Natural killer cell (primary cell): ENCODE results near the gene RASGEF1B. TPM values are rescaled to one million over a fixed set of nuclear protein-coding genes. Genes with fewer than 3 reads are reported as not detected.

Experiments used
- ATAC-seq, 3 donors: fragments of 150-1000 bp in 2 of 3; fragments of 200-7000 bp in 1 of 3; cut with Tn5 transposase; 1 replicate in 1 of 3; 2 replicates in 2 of 3; pipeline ENCODE4 v1.10.0; 2021; ENCODE audit warnings: mild to moderate bottlenecking in 2 of 3, moderate library complexity in 2 of 3
- DNase-seq, 2 donors: peaks; one replicate each; pipeline versions ENCODE4 v3.0.0 to v3.0.0-alpha.2; 2013 to 2021; ENCODE audit warnings: mixed read lengths in 1 of 2
- H3K27ac ChIP-seq: one replicate; pipeline ENCODE4 v1.5.1; 2013; ENCODE audit warnings: mild to moderate bottlenecking, low read length
- H3K27me3 ChIP-seq: one replicate; pipeline ENCODE4 v1.6.1; 2013; ENCODE audit warnings: low read length; ENCODE audit not compliant: control insufficient read depth, insufficient read depth
- H3K36me3 ChIP-seq: one replicate; pipeline ENCODE4 v1.6.1; 2013; ENCODE audit warnings: low read length; ENCODE audit not compliant: control insufficient read depth, insufficient read depth
- H3K4me1 ChIP-seq: one replicate; pipeline ENCODE4 v1.6.1; 2013; ENCODE audit warnings: low read length; ENCODE audit not compliant: control insufficient read depth, insufficient read depth
- H3K4me3 ChIP-seq: one replicate; pipeline ENCODE4 v1.5.1; 2013; ENCODE audit warnings: low read length
- H3K9me3 ChIP-seq: one replicate; pipeline ENCODE4 v1.6.1; 2013; ENCODE audit warnings: low read length; ENCODE audit not compliant: control insufficient read depth, insufficient read depth
- H3K27ac Mint-ChIP-seq, 2 donors: one replicate each; pipeline ENCODE4 v1.8.0; 2022; ENCODE audit warnings: mild to moderate bottlenecking in 2 of 2, mixed read lengths in 2 of 2, moderate library complexity in 1 of 2
- H3K27me3 Mint-ChIP-seq, 2 donors: one replicate each; pipeline ENCODE4 v1.8.0; 2022; ENCODE audit warnings: low read depth in 2 of 2, mixed read lengths in 2 of 2
- H3K36me3 Mint-ChIP-seq: one replicate; pipeline ENCODE4 v1.8.0; 2022; ENCODE audit warnings: mixed read lengths
- H3K4me1 Mint-ChIP-seq, 2 donors: one replicate each; pipeline ENCODE4 v1.8.0; 2022; ENCODE audit warnings: mixed read lengths in 2 of 2
- H3K4me3 Mint-ChIP-seq: one replicate; pipeline ENCODE4 v1.8.0; 2022; ENCODE audit warnings: mild to moderate bottlenecking, moderate library complexity, mixed read lengths
- H3K9me3 Mint-ChIP-seq, 2 donors: one replicate each; pipeline ENCODE4 v1.8.0; 2022; ENCODE audit warnings: mixed read lengths in 2 of 2
- CTCF ChIP-seq: fragments of 200-600 bp; IDR thresholded peaks from one replicate; pipeline ENCODE4 v1.8.0; 2022; ENCODE audit warnings: antibody characterized with exemption
- WGBS: methylation state at CpG from one replicate; pipeline ENCODE4 v1.1.7; 2013; ENCODE audit warnings: missing lambda C conversion rate; ENCODE audit not compliant: insufficient coverage; 5-methylcytosine and 5-hydroxymethylcytosine counted together
- intact Hi-C: fragments of 100-400 bp; cut with micrococcal nuclease; formaldehyde crosslinking; loops from one replicate; pipeline ENCODE4 v1.14.2; 2022
- total RNA-seq, 4 donors: library from RNA; stranded (reverse); fragments of 120-200 nt in 1 of 4; gene quantifications; one replicate each; pipeline versions ENCODE4 v1.2.3 to v1.2.4, GENCODE V29; 2013 to 2022

Gene RASGEF1B
- total RNA-seq, 3 donors from 2014 or later (not counting 1 experiment from before 2014, with no cell fraction given) = 42.9 to 106 (median 90.8) TPM

GRCh38 chr4:81509191-81509590 lies 37.5 kb upstream of the RASGEF1B start:
- Histone ChIP-seq H3K4me3 (no peak overlapping the region), H3K4me1 (peaks cover 36% of the 10 kb centered on the region), H3K36me3 (no peaks in the 10 kb centered on the region), H3K27ac (no peak overlapping the region), H3K9me3 (no peaks in the 10 kb centered on the region), H3K27me3 (no peaks in the 10 kb centered on the region)
- H3K27ac Mint-ChIP-seq = peak overlapping the region; percentile 73 to 77
- intact Hi-C loops = loop anchor here (2.0 kb wide), 1 partner anchor 36 kb away; no protein-coding TSS in a partner anchor
- H3K4me3 Mint-ChIP-seq = peak overlapping the region; percentile 65
- no peaks in the 10 kb centered on the region for H3K27me3 Mint-ChIP-seq
- 46% methylated on average over 3 of the region's 3 CpGs for WGBS
- no peak for ATAC-seq
- no peak for TF ChIP-seq CTCF
- no peaks in the 10 kb centered on the region for H3K36me3 Mint-ChIP-seq
- no peak for DNase-seq
- H3K4me1 Mint-ChIP-seq = peaks cover 44 to 52% of the 10 kb centered on the region in 2 donors
- H3K9me3 Mint-ChIP-seq = no peaks in the 10 kb centered on the region

- Mint-ChIP-seq H3K27ac (peak overlapping the region; percentile 73 to 77), H3K27me3 (no peaks in the 10 kb centered on the region), H3K4me3 (peak overlapping the region; percentile 65), H3K9me3 (no peaks in the 10 kb centered on the region), H3K4me1 (peaks cover 48 to 52% of the 10 kb centered on the region in 2 donors), H3K36me3 (no peaks in the 10 kb centered on the region)
- H3K4me3 ChIP-seq = no peak overlapping the region
- DNase-seq (no peak), ATAC-seq (peak in 2 of 3 donors; percentile 23 to 25)
- no peaks in the 10 kb centered on the region for H3K9me3 ChIP-seq
- no peak for TF ChIP-seq CTCF
- H3K27me3 ChIP-seq = no peaks in the 10 kb centered on the region
- 56% methylated on average over 1 of the region's 2 CpGs for WGBS
- H3K36me3 ChIP-seq = no peaks in the 10 kb centered on the region
- intact Hi-C loops = loop anchor here (2.0 kb wide), 1 partner anchor 36 kb away; no protein-coding TSS in a partner anchor
- H3K4me1 ChIP-seq = peaks cover 36% of the 10 kb centered on the region
- no peak overlapping the region for H3K27ac ChIP-seq
Measured at GRCh38 chr4:81508411-81509185, 36.9 kb upstream of the RASGEF1B start.

- Histone ChIP-seq H3K4me1 (peaks cover 33% of the 10 kb centered on the region), H3K36me3 (no peaks in the 10 kb centered on the region), H3K9me3 (no peaks in the 10 kb centered on the region), H3K27me3 (no peaks in the 10 kb centered on the region), H3K4me3 (no peak overlapping the region), H3K27ac (no peak overlapping the region)
- peak overlapping the region; percentile 73 to 77 for H3K27ac Mint-ChIP-seq
- 100% methylated on average over 1 of the region's 1 CpG for WGBS
- no peaks in the 10 kb centered on the region for H3K27me3 Mint-ChIP-seq
- TF ChIP-seq CTCF = no peak
- ATAC-seq (no peak), DNase-seq (no peak)
- no peaks in the 10 kb centered on the region for H3K36me3 Mint-ChIP-seq
- no peaks in the 10 kb centered on the region for H3K9me3 Mint-ChIP-seq
- intact Hi-C loops = no loop called here
- H3K4me3 Mint-ChIP-seq = no peak overlapping the region
- peaks cover 45 to 48% of the 10 kb centered on the region in 2 donors for H3K4me1 Mint-ChIP-seq
Measured at GRCh38 chr4:81507530-81507929, 35.8 kb upstream of the RASGEF1B start.
